Stimulated activated CD8-positive, alpha-beta memory T cell treated with anti-CD3 and anti-CD28 coated beads, Interleukin-15, amount 100 ng/mL, for 48 hours (primary cell): ENCODE data around the gene CALML3.

Source experiments
- DNase-seq, 2 donors: peaks; one replicate each; pipeline ENCODE4 v3.0.0-alpha.2; 2020; ENCODE audit warnings: low read depth in 2 of 2

Gene CALML3

DNA sequence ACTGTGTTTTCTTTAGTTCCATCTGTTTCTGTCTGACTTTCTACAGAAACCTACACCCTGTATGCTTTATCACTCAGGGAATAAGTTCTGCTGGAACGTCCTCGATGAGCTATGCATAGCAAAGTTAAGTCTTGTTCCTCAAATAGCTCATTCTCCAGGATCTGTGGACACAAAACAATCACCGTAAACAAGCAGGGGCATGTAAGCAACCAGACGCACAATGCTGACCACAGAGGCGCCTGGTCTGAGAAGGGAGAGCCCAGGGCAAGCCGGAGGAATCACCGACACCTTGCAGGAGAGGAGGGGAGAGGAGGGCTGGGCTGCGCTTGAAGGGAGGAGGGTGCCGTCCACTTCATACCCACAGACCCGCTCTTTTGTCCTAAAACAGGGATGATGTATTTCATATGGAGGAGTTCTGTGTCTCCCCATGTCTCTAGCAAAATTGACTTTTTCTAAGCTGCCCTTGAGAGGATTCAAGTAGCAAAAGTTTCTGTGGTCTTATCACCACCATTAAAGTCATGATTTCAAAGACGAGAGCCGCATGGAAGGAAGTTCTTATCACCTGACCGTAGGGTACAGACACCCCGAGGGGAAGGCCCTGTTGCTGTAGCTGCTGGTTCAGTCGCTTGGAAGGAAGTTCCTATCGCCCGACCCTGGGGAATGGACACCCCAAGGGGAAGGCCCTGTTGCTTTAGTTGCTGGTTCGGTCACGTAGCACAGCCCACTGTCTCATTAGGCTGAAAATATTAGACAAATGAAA is 14.3 kb downstream of the CALML3 start:
- no peak for DNase-seq

DNA sequence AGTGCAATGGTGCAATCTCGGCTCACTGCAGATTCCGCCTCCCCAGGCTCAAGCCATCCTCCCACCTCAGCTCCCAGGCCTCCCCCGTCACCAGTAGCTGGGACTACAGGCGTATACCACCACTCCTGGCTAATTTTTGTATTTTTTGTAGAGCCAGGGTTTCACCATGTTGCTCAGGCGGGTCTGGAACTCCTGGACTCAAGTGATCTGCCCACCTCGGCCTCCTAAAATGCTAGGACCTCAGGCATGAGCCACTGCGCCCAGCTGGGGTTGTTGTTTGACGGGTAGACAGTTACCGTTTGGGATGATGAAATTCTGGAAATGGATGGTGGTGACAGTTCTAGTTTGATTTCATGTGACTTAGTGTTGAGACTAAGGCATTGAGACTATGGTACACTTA is 15.3 kb downstream of the CALML3 start:
- no peak for DNase-seq

DNA sequence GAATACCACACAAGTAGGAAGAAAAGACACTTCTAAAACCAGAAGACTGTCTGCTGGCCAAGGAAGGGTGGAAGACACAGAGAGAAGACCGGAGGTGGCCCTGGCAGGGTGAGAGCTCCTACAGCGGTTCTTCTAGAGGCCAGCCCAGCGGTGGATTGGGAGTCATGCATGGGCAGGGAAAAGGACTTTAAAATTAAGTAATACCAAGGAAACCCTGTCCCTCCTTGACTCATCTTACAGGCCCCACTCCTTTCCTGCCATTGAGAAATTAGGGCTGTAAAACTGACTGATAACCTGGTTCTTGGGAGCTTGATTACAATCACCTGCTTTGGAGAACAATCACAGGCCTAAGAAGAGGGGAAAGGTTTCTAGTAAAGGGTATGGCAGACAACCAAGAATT is 16.1 kb downstream of the CALML3 start:
- DNase-seq = no peak

DNA sequence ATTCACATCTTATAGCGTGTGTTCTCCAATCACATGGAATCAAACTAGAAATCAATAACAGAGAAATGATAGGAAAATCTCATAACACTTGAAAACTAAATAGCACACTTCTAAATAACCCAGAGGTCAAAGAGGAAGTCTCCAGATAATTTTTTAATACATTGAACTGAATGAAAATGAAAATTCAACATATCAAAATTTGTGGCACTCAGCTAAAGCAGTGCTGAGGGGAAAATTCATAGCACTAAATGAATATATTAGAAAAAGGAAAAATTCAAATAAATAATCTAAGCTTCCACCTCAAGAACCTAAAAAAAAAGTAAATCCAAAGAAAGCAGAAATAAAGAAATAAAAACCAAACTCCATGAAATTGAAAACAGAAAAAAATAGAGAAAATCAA is 17.3 kb downstream of the CALML3 start:
- no peak for DNase-seq

DNA sequence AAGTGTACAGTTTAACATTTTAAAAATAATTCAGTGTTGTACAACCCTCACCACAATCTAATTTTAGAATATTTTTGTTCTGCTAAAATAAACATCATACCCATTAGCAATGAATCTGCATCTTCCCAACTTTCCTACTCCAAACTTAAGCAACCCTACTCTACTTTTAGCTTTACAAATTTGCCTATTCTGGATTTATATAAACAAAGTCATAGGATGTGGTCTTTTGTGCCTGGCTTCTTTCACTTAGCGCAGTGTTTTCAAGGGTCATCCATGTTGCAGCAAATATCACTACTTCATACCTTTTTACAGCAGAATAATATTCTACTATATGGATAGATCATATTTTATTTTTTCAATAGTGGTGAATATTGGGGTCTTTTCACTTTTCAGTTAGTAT is 18.9 kb downstream of the CALML3 start:
- no peak for DNase-seq

DNA sequence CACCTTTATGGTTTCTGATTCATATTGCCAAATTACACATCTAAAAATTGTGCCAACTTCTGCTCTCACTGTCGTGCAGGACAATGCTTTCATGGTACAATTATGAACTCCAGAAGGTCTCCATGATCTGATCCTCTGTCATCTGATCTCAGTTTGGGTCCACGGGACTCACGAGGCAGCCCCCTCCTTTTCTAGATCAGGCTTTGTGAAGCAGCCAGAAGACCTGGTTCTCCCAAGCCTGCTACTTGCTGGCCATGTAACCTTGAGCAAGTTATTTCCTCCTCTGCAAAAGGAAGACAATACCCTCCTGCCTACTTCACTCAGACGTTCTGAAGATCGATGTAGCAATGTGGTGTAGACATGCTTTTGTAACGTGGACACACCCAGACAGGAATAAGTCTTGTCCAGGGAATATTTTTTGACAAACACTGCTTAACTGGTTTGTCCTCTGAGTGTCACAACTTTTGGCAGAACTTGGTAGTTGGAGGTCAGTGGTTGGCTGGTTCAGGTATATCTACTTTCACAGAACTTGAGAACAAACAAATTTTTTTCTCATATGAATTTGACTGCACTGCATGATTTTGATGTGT is 19.6 kb downstream of the CALML3 start:
- no peak for DNase-seq

DNA sequence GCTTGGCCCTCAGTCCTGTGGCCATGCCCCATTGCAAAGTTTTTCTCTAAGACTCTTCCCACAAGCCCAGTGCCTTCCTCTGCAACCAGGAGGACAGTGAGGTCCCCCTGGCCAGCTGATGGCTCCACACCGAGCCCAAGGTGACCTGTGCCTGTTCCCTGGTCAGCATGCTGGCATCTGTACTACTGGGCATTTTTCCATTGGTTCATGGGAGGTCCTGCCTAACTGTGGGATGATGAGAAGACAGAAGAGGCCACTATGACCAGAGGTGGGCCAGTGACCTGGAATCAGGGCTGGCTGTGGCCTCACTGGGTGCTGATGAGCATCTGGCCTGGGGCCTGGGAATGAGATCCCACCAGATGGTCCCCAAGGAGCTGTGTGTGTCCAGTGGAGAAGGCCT is 20.2 kb downstream of the CALML3 start:
- DNase-seq = no peak

DNA sequence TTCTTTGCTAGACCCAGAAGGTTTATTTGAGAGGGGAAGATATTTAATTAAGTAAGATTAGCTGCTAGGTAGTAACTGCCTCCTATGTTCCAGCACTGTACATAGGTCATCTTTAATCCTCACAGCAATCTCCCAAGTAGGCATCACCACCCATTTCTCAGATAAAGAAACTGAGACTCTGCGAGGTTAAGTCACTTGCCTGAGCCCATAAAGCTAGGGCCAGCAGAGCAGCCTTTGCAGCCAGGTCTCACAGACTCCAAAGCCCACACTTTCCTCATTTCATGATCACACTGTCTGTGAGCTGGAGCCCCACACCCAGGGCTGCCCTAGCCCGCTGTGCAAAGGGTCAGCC is 20.6 kb downstream of the CALML3 start:
- DNase-seq = no peak

DNA sequence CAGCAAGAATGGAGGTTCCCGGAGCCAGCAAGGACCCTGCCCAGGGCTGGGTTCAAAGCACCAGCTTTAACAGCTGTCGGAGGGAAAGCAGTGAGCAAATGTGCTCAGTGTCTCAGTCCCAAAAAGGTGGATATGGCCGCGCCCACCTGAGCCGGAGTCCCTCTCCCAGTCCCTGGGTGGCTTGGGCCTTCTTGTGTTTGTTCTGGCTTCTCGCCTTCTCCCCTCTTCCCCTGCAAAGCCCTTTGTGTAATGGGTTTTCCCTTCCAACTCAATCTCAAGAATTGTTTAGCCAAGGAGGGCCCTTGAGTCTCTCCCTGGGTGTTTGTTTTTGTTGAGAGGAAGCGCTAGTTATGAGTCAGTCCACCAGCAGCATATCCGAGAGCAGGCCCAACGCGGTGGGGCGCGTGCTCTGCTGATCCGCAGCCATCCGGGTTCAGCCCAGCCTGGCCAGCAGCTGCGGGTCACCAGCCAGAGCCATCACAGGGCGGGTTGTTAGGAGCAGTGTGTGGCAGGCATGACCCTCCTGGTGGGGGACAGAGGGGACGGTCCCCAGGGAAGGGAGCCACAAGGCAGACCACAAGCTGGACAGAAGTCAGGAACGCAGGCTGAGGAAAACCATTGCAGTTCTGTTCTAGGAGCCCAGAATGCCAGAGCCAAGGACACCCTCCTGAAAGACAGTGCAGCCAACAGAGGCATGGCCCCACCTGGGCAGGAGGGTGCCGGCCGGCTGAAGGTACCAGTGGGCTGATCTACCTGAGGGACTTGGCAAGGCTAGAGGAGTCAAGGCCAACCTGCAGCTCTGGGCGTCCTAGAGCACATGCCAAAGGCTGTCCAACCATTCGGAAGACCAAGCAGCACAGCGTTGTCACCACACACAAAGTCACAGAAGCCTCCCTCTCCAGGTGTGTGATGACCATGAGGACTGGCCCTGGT is 21.3 kb downstream of the CALML3 start:
- DNase-seq = no peak

DNA sequence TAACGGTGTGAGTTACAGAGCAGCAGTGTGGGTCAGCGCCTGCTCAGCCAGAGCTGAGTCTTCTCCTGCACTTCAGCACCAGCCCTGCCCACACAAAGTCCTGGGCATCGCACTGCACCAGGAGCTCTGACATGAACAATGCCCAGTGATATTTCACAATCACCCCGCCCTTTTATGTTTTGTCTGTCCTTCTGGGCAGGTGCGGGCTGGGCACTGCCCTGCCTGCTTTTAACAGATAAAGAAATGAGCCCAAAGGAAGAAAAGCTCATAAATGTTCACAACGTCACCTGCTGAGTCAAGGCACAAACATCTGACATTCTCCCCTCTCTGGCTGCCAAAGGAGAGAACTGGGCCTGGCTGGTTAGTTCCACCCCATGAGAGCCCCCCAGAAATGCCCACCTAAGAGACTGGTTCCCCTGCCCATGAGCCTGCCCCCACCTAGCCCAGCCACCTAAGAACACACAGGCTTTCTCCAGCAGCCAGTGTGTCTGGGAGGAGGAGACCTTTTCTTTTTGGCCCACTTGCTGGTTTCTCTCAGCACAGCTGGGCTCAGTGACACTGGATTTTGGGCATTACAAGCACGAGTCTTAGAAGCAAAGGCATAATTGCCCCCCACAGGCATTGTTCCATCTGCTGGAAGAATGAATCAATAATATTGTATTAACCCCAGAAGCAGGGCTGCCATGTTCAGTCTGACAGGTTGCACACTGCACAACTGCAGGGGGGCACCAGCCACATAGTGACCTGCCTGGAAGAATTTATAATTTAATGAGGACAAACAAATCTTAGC is 22.3 kb downstream of the CALML3 start:
- DNase-seq = no peak

DNA sequence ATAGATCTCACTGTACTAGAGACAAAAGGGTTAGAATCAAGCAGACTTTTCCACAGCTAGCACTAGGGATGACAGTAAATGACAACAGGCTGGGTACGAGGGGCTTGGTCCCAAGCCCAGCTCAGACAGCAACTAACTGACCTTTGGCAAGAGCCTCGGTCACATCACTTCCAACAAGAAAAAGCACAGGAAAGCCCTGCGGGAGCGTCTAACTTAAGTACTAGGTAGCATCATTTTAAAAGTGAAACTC is 22.8 kb downstream of the CALML3 start:
- DNase-seq = no peak

DNA sequence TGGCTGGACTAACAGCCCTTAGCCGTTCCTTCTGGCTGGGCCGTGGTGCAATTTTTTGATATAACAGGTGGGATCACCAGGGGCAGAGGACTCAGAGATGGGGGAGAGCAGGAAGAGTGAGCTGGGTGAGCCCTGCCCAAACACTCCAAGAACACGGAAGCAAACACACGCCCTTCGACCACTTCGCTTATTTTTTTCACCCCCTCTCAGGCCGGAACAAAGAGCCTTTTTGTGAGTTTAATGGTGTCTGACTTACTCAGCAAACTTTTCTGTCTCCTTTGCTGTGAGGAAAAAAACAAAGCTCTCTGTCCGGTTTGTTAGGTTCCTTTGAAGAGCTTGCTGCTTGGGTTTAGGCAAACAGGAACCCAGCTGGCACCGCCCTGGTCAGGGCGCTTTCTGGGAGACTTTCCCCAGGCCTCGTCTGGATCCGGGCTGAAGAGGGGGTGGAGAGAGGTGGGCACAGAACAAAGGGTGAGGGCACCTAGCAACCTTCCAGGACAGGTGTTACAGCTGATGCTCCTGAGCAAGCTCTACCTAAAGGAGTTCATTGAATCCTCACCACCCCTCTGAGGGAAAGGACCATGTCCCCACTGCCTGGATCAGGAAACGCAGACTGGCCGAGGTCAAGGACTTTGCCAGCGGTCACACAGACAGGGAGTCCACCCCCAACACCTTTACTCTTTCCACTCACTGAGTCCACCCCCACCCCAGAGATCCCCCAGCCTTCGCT is 23.3 kb downstream of the CALML3 start:
- DNase-seq = no peak

DNA sequence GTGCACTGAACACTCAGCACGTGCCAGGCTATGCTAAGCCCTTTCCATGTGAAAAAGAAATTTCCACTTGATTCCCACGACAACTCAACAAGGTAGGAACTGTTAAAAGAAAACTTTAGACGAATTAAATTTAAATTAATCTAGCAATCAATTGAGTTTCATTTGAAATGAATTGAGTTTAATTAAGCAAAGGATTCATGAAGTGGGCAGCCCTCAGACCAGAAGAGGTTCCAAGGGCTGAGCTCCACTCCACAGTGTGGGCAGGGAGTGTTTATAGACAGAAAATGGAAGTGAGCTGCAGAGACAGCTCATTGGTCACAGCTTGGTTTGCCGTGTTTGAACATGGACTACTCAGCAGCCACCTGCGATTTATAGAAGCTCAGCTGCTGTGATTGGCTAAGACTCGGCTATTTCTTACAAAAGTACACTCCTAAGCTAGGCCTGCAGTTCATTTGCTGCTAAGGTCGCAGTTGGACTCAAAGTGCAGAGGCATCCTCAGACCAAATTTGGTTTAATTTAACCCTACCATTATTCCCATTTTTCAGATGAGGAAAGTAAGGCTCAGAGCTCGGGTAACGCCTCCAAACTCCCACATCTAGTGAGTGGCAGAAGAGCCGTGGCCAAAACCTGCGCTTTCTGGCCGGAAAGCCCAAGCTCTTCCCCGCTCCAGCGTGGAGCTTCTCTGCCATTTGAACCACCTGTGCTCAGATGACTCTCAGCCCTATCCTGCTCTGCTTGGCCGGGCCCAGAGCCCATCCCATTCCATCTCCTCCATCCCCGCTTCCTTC is 24.9 kb downstream of the CALML3 start:
- DNase-seq = no peak

DNA sequence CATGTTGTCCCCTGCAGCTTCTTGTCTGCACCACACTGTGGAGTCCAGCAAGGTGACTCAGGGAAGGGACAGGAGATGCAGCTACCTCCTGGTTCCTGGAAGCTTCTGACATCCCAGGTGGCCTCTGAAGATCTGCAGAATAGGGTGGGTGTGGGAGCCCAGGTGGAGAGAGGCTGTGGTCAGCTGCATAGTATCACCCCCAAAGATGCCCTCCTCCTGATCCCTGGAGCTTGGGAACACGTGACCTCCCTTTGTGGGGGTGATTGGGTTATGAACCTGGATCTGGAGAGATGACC is 25.4 kb downstream of the CALML3 start:
- no peak for DNase-seq

DNA sequence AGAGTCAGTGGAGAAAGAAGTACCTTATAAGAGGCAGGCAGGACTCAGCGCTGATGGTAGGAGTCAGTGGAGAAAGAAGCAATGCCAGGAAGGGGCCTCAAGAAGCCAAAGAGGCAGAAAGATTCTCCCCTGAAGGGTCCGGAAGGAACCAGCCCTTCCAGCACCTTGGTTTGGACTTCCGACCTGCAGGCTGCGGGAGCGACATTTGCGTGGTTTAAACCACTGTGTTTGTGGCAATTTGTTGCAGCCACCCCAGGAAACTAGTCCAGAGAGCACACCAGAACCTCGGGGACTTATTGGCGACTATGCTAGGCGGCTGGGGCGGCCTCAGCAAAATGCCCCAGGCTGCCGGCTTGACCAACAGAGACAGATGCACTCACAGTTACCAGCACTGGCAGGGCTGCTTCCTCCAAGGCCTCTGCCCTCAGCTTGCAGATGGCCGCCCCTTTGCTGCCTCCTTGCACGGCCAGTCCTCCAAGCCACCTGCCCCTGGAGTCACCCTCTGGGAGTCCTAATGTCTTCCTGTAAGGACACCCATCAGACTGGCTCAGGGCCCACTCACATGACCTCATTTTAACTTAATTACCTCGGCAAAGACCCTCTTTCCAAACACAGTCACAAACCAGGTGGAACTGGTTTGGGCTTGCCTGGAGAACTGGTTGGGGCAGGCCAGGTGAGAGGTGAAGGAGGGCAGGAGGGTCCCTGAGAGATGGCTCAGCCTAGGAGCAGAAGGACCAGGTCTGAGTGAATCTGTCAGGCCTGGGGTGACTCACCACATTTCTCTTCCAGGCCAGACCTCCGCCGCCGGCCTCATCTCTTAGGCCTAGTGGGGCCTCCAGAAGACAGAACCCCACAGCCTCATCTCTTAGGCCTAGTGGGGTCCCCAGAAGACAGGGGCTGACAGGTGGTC is 26.1 kb downstream of the CALML3 start:
- DNase-seq = no peak

DNA sequence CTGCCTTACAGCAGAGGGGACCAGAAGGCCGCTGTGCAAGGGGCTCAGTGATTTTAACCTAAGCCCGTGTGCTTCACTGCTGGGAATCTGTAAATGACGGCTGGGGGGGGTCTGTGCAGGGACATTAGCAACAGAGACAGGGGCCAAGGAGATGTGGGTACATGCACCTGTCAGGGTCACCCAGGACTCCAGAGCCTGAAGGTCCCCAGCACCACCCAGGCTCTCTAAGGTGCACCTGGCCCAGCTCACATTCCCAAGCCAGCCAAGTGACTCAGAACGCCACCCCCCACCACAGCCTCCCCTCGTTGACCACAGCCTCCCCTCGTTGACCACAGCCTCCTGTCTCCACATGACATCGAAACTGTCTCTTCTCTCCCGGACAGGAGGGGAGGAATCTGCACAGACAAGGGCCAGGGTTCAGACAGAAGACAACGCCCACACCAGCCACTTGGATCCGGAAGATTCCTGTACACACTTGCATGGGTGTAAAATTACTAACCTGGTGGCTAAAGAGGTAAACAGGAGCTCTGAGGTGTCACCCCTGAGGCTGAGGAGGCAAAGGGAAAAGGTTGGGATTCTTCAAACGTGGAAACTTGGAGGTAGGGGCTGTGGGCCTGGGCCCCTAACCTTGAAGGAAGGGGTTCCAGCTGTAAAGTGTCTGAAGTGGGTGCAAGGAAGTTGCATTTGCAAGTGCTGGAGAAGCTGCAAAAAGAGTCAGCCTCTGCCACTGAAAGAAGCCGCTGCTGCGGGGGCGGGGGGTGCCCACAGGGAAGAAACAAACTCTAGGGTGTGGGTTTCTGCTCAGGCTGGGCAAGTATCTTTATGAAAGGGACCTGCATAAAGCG is 27.0 kb downstream of the CALML3 start:
- peak; percentile 73 to 75 for DNase-seq

DNA sequence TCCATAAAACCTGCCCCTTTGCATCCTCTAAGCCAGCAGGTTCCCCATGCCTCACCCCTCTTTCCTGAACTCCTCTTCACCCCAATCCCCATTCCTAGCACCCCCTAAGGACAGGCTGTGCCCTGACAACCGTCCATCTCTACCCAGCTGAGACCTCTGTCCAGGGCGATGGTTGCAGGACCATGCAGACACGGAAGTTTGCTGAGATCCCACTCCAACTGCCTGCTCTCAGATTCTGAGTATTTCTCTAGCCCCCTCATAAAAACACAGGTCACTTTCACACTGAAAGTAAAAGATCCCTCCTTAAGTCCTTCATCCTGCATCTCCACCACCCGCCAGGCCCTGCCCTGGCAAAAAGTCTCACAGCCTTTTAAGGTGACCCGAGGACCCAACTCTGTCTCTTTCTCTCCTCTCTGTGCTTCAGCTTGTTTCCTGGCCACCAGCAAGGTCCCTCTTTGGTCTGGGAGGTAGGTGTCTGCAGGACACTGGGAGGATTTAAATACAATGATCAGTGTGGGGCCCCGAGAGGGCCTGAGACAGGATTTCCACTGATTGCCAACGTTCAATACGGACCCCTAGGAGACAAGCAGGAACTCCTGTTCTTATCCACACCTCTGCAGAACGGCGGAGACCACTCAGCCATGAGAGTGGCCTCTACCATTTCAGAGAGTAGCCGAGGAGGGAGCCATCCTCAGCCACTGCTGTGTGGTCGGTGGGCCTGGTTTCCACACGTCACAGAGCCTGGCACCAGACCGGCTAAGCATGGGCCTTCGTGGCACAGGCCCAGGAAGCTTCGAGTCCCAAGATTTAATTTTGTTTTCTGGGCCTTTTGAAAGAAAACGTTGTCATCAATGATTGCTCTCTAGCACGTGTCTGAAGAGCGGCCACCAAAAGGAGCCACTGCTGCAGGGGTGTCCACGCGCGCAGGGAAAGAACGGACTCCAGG is 27.9 kb downstream of the CALML3 start:
- no peak for DNase-seq
